ENCODE results near the gene CCDC88A.
"Not testable (repeated sequence)": the region's sequence is repeated elsewhere in the genome, so short reads cannot be mapped to it uniquely, and the experiment has no call there.

CCDC88A gene

DNA sequence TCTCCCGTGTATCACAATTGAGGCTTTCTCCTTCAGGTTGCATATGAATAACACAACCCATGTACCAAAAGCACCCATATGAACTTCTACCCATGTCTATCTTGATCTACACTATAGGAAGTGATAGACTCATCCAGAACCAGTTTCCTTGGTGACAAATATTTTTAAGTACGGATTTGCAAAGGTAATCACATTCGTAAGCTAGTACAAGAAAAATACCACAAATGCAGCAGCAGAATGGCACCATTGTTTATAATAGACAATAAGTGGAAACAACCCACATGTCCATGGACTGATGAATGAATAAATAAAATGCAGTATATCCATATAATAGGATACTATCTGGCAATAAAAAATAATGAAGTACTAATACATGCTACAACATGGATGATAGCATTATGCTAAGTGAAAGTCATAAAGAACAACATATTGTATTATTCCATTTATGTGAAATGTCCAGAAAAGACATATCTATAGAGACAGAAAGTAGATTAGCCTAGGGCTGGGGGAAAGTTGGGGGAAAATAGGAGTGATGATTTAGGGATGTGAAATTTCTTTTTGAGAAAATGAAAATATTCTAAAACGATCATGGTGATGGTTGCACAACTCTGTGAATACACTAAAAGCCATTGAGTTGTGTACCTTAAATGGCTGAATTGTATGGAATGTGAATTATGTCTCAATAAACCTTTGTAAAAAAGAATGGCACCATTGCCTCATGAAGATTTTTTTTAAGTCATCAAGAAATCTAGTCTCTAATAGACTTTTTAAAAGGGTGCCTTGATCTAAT is 3.4 kb upstream of the CCDC88A start:
- no peak for FAIRE-seq

DNA sequence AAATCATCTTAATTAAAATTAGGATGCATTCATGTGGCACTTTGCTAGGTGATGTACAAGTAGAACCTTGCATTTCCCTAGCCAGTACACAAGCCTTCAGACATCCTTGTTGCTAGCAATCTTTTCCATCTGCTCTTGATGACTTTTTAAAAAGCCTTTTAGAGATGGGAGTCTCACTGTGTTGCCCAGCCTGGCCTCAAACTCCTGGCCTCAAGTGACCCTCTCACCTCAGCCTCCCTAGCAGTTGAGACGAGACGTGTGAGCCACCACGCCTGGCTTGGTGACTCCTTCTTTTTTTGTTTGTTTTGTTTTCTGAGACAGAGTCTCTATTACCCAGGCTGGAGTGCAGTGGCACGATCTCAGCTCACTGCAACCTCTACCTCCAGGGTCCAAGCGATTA is 1.7 kb upstream of the CCDC88A start:
- no peak for FAIRE-seq

DNA sequence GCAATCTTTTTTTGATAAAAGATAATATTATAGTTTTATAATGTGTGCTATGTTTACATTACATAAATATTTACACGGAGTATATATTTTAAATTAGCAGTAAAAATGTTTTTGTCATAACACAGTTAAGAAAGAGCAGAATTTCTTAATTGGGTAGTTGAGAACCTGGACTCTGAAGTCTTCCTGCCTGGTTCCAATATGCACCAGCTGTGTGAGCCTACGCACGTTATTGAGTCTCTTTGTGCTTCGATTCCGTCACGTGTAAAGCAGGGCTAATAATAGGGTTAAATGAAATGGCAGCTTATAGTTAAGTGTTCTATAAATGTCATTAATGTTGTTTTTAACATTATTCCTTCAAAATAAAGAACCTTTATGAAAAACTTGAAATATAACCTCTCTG is 1.2 kb upstream of the CCDC88A start:
- no peak for FAIRE-seq

DNA sequence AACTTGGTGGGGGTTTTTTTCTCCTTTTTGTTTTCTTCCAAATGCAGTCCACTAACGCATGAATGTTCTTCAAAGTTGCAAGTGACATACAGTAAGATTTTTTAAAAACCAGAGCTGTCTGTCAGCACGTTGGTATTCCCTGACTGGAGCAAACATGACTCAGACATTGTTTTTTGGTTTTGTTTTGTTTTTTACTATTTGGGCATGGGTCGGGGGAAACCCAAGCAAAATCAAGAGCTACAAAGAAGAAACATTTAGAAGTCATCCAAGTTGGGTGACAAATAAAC is 726 bp upstream of the CCDC88A start:
- FAIRE-seq: no peak

DNA sequence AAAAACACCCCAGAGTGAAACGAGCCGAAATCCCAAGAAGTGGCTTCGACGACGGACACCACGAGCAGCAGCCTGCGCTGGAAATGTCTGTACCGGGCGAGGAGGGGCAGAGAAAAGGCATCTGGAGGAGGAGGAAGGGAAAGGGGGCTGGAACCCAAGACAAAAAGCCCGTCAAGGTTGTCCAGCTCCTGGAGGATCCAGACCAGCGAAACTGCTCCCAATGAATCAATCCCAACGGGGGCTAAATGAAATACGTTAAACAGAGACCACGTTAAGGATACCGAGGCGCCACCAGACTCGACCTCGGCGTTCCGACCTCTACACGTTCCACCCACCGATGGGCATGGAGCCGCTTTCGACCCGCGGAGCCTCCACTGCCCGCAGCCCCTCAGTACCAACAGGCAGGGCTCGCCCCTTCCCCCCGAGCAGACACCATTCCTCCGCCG is 400 bp downstream of the CCDC88A start:
- FAIRE-seq: no peak

DNA sequence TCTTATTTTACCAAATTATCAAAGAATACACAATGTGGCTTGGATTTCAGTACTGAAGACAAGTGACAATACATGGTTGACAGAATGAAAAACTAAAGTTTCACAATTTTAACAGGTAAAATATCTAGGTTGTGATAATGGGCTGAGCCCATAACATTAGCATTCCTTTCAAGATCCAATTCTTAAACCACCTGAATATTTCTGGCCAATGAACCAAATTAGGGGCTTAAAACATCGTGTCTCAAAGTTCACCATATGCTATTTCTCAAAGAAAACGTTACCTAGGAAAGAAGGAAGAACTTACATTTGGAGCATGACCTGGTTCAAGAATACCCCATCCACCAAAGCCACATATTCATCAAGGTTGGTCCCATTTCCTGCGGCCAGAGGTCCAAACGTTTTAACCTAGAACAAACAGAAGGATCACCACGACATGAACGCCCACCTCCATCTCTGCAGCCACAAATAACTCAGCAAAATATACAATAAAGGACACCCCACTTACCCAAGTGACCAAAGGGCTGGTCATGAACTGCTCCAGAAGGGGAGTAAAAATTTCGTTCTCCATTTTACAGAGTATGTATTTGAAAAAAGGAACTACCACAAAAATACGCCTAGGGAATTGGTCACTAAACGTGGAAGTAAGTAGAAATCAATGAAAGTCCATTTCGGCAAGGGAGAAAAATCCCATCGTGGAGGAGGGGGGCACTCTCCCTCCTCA is 984 bp downstream of the CCDC88A start:
- FAIRE-seq: no peak

DNA sequence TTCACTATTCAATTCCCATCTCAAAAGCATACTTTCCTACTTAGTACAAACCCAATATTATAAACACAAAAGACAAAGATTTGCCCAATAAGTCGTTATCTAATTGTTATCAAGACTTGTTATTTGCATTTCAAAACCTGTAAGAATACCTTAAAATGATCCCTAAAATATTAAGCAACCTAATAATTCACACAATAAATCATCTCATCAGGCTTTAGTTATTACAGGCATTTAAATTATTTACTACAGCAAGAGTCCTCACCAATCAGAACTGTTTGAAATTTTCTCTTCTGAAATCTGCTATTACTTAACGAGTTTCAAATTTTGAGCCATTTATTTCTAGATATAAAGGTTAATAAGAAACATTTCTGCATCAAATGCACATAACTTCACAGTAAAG is 1.6 kb downstream of the CCDC88A start:
- no peak for FAIRE-seq

DNA sequence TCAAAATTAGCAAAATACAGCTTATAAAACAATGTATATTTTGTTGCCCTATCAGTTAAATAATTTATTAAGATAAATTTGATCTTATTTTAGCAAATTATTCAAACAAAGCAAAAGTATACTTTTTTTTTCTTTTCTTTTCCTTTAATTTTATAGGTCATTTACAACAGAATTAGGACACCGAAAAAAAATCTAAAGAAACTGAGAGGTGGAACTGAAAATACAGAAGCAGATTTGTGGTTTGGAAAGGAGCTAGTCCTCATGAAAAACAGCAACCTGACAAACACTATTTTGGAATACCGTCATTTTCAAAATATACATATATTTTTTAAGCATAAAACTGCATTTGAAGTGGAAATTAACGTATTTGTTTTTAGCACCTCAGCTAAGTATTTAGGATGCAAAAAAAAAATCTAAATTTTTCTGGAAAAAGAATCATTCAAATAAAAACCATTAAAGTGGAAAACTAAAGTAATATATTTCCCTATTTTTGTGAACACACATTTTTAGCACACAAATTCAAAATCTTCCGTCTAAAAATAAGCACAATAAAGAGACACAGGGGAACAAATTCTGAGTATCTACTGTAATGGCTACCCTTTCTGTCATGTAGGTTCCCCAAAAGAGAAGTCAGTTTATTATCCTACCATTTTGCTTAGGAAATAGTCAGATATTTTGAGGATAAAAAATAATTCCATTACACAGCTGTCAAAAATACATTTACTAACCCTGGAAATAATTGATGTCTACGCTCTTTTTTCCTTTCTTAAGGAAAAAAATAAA is 2.7 kb downstream of the CCDC88A start:
- no peak for FAIRE-seq

DNA sequence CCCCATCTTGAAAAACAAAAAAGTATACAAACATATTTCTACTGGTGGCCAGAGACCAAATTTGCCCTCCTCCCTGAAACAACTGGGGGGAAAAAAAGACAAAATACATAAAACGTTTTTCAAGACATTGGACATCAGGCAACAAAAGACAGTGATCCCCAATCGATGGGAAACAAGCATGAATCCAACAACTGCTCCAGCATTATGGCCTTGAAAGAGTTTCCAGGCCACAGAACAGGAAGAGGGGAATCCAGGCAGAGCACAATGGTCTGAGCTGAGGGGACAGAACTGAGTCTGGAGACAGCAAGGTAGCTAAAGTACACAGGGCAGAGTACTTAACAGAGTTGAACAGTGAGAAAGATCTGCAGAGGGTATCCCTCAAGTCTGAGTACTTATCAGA is 4.4 kb downstream of the CCDC88A start:
- FAIRE-seq: no peak

DNA sequence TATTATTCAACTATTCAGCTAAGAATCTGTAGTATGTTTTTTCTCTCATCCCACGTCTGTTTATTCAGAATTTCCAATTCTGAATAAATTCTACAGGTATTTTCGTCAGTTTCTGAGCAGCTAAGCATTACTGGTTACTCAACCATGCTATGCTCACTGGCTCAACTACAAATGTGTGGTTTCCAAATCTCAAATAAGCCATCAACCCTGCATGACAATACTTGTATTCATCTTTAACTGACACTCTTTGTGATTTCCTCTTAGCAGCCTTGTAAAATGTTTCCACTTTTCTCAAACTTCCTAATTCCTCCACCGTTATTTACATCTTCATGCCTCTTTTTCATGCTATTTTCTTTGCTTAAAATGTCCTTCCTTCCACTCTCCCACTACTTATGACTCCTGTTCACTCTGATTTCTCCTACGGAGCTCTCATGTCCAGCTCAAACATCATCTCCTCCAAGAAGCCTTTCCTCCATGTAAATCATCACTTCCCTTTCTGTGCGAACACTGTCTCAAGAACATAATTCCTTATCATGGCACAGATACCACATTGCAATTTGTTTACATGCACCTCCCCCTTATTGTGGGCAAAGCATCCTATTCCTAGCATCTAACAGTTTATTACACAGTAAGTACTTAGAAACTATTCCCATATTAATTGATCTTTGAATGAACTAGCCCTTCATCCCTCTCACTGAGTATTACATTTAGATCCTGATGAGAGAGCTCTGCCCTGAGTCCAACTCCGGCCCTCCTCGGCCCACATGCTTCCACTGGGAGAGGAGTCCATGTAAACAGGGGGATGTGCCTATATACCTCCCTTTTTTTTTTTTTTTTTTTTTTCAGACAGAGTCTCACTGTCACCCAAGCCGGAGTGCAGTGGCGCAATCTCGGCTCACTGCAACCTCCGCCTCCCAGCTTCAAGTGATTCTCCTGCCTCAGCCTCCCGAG is 10.5 kb downstream of the CCDC88A start:
- no peak for FAIRE-seq

DNA sequence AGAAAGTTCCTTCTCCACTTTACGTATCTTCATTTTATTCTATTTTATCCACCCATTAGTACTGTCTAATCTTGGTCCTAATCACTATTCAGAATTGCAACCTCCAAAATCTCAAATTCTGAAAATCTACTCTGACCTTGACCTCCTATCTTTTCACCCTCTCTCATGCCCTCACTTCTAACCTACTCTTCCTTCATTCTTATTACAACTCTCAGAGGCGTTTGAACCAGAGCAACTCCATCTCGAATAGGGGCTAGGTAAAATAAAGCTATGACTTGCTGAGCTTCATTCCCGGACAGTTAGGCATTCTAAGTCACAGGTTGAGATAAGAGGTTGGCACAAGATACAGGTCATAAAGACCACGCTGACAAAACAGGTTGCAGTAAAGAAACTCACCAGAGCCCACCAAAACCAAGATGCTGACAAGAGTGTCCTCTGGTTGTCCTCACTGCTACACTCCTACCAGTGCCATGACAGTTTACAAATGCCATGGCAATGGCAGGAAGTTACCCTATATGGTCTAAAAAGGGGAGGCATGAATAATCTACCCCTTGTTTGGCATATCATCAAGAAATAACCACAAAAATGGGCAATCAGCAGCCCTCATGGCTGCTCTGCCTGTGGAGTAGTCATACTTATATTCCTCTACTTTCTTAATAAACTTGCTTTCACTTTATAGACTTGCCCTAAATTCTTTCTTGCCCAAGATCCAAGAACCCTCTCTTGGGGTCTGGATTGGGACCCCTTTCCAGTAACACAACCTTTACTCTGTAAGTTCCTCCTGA is 11.4 kb downstream of the CCDC88A start:
- no peak for FAIRE-seq

DNA sequence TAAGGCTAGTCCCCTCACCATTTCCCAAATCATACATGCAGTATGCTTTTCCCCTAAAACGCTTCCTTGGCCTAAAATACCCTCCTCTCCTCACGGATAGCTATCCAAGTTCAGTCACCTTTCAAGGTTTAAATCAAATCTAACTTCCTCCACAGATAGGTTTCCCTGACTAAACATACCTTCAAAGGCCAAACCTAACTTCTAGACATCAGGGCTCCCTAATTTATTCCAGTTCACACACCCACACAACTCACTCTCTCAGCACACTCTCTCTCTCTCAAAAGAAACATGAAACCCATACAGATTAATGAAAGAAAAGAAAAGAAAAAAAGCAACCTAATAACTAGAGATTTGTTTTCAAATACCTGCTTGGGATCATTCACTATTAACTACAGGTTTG is 14.5 kb downstream of the CCDC88A start:
- FAIRE-seq: no peak

DNA sequence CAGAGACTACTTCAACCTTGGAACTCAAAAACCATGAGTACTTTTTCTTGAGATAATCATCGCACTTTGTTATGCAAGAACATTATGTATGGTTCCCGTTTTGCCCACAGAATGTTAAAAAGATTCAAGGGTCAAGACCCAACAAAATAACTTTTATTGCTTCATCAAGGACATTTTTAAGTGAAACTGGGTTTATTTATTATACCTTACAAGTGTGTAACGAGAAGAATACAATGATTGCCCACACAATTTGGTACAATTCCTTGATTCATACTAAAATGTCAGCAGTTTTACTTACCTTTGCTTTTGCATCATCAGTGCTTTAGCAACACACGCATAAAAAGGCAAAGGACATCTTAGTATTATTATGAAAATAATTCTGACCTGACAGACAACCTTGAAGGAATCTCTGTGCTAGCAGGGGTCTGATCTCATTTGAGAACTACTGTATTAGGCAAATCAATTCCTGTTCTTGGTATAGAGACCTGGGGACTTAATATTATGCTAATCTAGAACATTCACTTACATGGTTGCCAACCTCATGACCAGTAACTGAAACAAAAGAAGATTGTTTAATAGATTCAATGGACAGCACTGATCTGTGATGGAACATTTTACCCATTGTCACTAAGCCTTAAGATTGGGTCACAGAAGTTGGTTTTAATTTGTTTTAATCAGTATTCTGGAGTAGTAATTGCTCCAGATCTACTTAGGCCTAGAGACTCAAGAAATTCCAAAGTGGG is 16.2 kb downstream of the CCDC88A start:
- no peak for FAIRE-seq

DNA sequence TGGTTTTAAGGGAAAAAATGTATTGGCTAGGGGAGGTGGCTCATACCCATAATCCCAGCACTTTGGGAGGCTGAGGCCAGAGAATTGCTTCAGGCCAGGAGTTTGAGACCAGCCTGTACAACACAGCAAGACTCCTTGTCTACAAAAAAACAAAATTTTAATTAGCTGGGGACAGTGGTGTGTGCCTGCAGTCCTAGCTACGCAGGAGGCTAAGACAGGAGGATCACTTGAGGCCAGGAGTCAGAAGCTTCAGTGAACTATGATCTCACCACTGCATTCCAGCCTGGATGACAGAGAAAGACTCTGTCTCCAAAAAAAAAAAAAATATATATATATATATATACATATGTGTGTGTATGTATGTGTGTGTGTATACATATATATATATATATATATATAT is 18.5 kb downstream of the CCDC88A start:
- FAIRE-seq: no peak

DNA sequence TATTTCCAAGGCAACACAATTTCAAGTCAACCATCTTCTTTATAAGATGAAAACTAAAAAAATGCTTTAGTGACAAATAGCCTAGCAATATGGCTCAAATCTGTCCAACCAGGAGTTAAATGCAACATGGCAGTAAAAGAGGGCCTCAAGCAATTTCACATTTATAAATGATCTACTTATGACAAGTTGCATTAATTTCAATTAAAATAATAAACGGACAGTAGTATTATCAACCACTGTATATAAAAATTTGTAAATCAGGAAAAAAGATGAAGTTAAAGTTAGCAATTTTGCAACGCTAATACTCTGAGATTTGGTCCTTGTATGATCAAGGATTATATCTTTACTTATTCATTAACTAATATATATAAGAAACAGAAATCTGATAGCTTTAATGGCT is 19.3 kb downstream of the CCDC88A start:
- FAIRE-seq: no peak

DNA sequence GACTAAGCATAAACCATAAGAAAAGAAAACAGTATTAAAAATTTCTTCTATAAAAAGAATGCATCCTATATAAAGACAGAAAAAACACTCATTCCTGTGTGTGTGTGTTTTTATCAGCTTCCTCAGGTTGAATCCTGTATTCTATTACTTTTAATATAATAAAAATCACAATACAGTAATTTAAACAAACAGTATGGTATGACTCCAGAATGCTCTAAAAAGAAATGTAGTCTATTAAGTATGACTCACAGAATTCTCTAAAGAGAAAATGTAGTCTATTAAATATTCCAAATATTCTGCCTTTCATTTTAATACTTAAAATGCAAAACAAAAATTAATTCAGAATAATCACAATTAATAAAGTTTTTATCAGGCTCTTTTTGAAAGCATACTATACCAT is 19.8 kb downstream of the CCDC88A start:
- peak; percentile 46 for FAIRE-seq

DNA sequence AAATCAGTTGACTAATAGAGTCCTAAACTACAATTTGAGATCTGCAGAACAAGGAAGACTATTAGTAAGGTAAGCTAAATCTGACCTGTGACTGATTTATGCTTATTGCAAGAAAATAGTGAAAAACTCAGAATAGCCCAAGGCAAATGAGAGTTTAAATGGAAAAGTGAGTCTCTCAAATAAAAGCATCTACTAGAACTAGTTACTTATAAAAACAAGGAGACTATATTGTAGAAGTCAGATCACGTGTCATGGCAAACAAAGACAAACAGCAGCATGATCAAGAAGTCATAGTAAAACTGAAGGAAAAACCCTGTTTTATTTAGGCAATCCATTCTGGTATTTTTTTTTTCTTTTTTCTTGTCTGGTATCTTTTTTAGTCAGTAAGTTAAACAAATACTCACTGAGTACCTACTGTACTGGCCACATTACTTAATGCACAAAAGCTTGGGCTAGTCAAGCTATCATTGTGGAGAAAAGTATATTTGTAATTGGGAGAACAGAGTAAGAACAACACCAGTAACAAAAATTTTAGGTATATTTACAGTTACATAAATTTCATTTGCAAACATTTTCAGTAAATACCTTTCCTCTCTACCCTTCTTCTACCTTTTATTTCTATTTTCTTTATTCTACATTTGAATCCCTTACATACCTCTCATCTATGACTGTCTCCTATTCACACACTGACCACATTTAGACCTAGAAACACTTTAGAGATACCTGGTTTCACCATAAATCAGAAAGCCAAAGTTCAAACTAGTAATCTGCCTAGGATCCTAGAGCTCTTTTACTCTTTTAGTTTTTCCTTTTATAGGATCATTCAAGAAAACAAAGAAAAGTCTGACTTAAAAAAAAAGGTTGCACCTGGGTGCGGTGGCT is 23.7 kb downstream of the CCDC88A start:
- FAIRE-seq: no peak

DNA sequence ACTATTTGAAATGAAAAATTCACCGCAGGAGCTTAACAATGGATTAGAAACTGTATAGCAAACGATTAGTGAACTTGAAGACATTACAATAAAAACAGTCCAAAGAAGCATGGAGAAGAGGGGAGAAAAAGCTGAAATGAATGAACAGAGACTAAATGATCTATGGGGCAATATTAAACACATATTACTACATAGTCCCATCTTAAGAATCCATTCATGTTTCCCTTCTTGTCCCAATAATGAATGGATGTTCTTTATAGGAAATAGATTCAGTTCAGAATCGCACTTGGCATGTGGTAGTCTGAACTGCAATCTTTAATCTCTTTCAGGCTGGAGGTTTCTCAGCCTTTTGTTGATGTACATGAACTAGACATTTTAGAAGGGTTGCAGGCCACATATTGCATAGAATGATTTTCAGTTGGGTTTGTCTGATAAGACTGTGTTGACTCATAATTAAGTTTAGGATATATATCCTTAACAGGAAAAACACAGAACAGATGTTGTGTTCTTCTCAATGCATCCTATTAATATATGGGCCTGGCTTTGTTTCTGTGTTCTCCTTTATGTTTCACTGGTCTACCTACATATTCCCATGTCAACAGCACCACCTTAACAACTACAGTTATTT is 27.9 kb downstream of the CCDC88A start:
- no peak for FAIRE-seq

DNA sequence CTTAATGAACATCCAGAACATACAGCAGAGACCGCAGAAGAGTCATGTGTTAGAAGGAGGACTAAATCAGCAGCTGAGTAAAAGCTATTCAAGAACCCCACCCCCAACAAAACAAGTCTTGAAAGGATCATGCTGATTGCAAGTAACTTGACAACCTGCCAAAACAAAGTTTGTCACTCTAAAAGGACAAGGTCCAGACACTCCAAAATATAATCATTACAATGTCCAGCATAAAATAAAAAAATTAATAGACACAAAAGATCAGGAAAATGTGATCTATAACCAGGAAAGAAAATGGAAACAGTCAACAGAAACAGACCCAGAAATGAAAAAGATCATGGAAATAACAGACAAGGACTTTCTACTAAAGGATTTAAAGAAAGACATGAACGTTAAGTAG is 28.5 kb downstream of the CCDC88A start:
- FAIRE-seq: no peak

DNA sequence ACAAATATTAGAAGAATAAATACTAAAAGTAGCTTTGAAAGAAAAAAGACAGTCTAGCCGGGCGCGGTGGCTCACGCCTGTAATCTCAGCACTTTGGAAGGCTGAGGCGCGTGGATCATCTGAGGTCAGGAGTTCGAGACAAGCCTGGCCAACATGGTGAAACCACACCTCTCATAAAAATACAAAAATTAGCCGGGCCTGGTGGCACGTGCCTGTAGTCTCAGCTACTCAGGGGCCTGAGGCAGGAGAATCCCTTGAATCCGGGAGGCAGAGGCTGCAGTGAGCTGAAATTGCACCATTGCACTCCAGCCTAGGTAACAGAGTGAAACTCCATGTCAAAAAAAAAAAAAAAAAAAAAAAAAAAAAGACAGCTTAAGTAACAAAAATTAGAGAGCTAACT is 34.1 kb downstream of the CCDC88A start:
- not testable (repeated sequence) for FAIRE-seq
